SU-DHL-6 (cell line): Measurements from ENCODE around the gene ELL2.

ENCODE experiments used
- H2AFZ ChIP-seq: fragments of 200-600 bp; sonication (generic); 2 replicates; pipeline ENCODE4 v1.6.1; 2014; ENCODE audit warnings: low read depth, mild to moderate bottlenecking, moderate library complexity, mixed read lengths, antibody characterized with exemption, low read length; ENCODE audit not compliant: severe bottlenecking
- H3F3A ChIP-seq: fragments of 200-600 bp; shearing (Covaris generic); 2 replicates; pipeline ENCODE4 v1.6.0; 2016; ENCODE audit warnings: antibody characterized with exemption, mild to moderate bottlenecking; ENCODE audit not compliant: insufficient read depth
- H3K27ac ChIP-seq: fragments of 200-600 bp; sonication (generic); 2 replicates; pipeline ENCODE4 v1.5.1; 2016; ENCODE audit warnings: low read depth, mild to moderate bottlenecking, low read length, moderate library complexity, mixed read lengths
- H3K27me3 ChIP-seq: fragments of 200-600 bp; sonication (generic), shearing (Covaris generic); 2 replicates; pipeline ENCODE4 v1.6.0; 2014; ENCODE audit warnings: mild to moderate bottlenecking, low read length
- H3K36me3 ChIP-seq: fragments of 200-600 bp; sonication (generic); 2 replicates; pipeline ENCODE4 v1.6.1; 2014; ENCODE audit warnings: mild to moderate bottlenecking, low read length, mixed read lengths
- H3K4me2 ChIP-seq: fragments of 300-600, 200-600 bp; shearing (Covaris generic), sonication (generic); 2 replicates; pipeline ENCODE4 v1.6.0; 2014; ENCODE audit warnings: low read length, low read depth, mild to moderate bottlenecking; ENCODE audit not compliant: poor library complexity, severe bottlenecking
- H3K4me3 ChIP-seq: fragments of 200-600 bp; sonication (generic); 2 replicates; pipeline ENCODE4 v1.5.1; 2014; ENCODE audit warnings: antibody characterized with exemption, low read length, mild to moderate bottlenecking, mixed read lengths; ENCODE audit not compliant: insufficient read depth, poor library complexity, severe bottlenecking
- H3K79me2 ChIP-seq: fragments of 200-600 bp; sonication (generic); 2 replicates; pipeline ENCODE4 v1.6.1; 2014; ENCODE audit warnings: mild to moderate bottlenecking, low read length, moderate library complexity; ENCODE audit not compliant: insufficient read depth
- H3K9ac ChIP-seq: fragments of 200-600 bp; sonication (generic); 2 replicates; pipeline ENCODE4 v1.7.0; 2014; ENCODE audit warnings: mild to moderate bottlenecking, low read length
- H3K9me2 ChIP-seq: fragments of 200-600 bp; sonication (generic); replicated peaks from 2 replicates; pipeline ENCODE4 v1.6.1; 2014; ENCODE audit warnings: low read length; ENCODE audit not compliant: insufficient read depth
- H3K9me3 ChIP-seq: fragments of 200-600 bp; sonication (generic); 2 replicates; pipeline ENCODE4 v1.6.1; 2014; ENCODE audit warnings: low read length, mixed read lengths; ENCODE audit not compliant: insufficient read depth
- H4K20me1 ChIP-seq: fragments of 200-600 bp; sonication (generic); 2 replicates; pipeline ENCODE4 v1.6.1; 2014; ENCODE audit warnings: low read depth, mild to moderate bottlenecking, antibody characterized with exemption, low read length, moderate library complexity, mixed read lengths
- EZH2phosphoT487 ChIP-seq: fragments of 200-600 bp; sonication (generic), shearing (Covaris generic); conservative IDR thresholded peaks from 2 replicates; pipeline ENCODE4 v1.6.1; 2018; ENCODE audit warnings: mild to moderate bottlenecking, antibody characterized with exemption, low read length, moderate library complexity, mixed read lengths
- TF ChIP-seq, protein P1 (sequence below): fragments of 200-600 bp; sonication (generic); IDR thresholded peaks from one replicate; pipeline ENCODE4 v1.5.1; 2017; ENCODE audit warnings: antibody characterized with exemption, mild to moderate bottlenecking, low read length, moderate library complexity; ENCODE audit not compliant: insufficient read depth, poor library complexity, severe bottlenecking

The ELL2 gene

DNA sequence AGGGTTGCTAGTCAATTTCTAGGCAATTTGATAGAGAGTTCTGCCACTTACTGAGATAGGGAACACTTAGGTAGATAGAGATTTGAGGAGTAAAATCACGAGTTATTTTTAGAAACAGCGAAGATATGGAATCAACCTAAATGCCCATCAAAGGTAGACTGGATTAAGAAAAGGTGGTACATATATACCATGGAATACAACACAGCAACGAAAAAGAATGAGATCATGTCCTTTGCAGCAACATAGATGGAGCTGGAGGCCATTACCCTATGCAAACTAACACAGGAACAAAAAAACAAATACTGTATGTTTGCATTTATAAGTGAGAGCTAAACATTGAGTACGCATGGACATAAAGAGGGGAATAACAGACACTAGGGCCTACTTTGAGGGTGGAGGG is 9.7 kb downstream of the ELL2 start:
- H2AFZ ChIP-seq = no peak overlapping the region
- H3K36me3 ChIP-seq = no peaks in the 10 kb centered on the region
- H3K4me3 ChIP-seq = no peak overlapping the region
- no peak overlapping the region for H3K9ac ChIP-seq
- no peak overlapping the region for H3K27ac ChIP-seq
- no peaks in the 10 kb centered on the region for H3K79me2 ChIP-seq
- TF ChIP-seq EZH2phosphoT487 = no peak
- TF ChIP-seq, protein P1, sequence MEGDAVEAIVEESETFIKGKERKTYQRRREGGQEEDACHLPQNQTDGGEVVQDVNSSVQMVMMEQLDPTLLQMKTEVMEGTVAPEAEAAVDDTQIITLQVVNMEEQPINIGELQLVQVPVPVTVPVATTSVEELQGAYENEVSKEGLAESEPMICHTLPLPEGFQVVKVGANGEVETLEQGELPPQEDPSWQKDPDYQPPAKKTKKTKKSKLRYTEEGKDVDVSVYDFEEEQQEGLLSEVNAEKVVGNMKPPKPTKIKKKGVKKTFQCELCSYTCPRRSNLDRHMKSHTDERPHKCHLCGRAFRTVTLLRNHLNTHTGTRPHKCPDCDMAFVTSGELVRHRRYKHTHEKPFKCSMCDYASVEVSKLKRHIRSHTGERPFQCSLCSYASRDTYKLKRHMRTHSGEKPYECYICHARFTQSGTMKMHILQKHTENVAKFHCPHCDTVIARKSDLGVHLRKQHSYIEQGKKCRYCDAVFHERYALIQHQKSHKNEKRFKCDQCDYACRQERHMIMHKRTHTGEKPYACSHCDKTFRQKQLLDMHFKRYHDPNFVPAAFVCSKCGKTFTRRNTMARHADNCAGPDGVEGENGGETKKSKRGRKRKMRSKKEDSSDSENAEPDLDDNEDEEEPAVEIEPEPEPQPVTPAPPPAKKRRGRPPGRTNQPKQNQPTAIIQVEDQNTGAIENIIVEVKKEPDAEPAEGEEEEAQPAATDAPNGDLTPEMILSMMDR = no peak
- H3K4me2 ChIP-seq = no peak overlapping the region
- no peaks in the 10 kb centered on the region for H3K27me3 ChIP-seq
- H3K9me3 ChIP-seq = no peaks in the 10 kb centered on the region
- H3K9me2 ChIP-seq = no peaks in the 10 kb centered on the region
- H3F3A ChIP-seq = no peaks in the 10 kb centered on the region
- no peaks in the 10 kb centered on the region for H4K20me1 ChIP-seq

DNA sequence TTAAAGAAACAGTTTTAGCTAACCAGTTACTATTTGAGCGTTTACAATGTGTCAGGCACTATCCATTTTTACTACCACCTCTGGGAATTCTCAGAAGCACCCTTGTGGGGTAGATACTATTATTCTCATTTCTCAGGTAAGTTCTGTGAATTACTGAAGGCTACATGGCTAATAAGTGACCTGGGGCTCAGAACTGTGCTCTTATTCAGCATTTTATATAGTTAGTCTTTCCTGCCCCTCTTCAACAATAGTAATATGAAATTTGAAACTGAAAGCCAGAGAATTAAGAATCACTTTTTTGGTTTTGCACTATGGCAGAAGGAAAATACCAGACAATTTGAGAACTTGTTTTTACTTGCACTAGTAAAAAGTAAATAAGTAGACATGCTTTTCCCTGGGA is 11.8 kb downstream of the ELL2 start:
- Histone ChIP-seq H3K9ac (no peak overlapping the region), H2AFZ (no peak overlapping the region), H3F3A (no peaks in the 10 kb centered on the region), H3K9me2 (no peaks in the 10 kb centered on the region), H3K4me2 (no peak overlapping the region), H3K27ac (no peak overlapping the region), H3K27me3 (no peaks in the 10 kb centered on the region), H3K79me2 (no peaks in the 10 kb centered on the region), H3K9me3 (no peaks in the 10 kb centered on the region), H3K36me3 (no peaks in the 10 kb centered on the region), H3K4me3 (no peak overlapping the region), H4K20me1 (no peaks in the 10 kb centered on the region)
- TF ChIP-seq, protein P1 = no peak
- no peak for TF ChIP-seq EZH2phosphoT487

DNA sequence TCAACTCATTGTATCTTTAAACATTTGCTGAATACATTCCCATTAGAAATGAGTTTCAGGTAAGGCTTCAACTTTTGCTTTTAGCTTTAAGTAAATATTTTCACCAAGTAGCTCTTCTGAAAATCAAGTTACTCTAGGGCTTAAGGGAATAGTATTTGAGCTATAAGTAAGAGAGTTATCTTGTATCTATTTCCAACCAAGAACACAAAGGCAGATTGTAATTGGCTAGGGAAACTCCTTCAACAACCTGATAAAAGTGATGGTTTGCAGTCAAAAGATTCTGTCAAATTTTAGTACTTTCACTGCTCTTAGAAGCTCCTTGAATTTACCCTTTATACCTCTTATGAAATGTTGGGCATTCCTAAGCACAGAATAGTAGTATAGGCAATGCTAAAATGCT is 13.0 kb downstream of the ELL2 start:
- Histone ChIP-seq H3K9me3 (no peaks in the 10 kb centered on the region), H3F3A (no peaks in the 10 kb centered on the region), H3K27me3 (no peaks in the 10 kb centered on the region), H3K9me2 (no peaks in the 10 kb centered on the region), H2AFZ (no peak overlapping the region), H3K4me3 (no peak overlapping the region), H3K4me2 (no peak overlapping the region), H4K20me1 (no peaks in the 10 kb centered on the region), H3K79me2 (no peaks in the 10 kb centered on the region), H3K9ac (no peak overlapping the region), H3K36me3 (no peaks in the 10 kb centered on the region), H3K27ac (no peak overlapping the region)
- TF ChIP-seq, protein P1 = no peak
- no peak for TF ChIP-seq EZH2phosphoT487

DNA sequence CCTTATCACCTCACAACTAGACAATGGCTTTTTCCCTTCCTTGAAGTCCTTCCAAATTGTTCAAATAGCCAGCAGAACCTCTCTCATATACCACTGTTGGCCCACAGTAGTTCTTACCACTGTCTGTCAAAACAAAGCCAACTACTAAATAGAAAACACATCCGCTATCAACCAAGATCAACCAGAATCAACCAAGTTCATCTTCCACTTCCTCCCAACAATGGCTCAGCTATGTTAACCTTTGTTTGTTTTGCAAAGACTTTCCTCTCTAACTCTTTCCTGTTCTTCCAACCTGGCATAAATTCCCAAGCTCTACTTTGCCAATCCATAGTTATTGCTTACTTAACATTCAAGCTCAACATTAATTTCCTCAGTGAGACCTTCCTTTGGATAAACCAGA is 15.2 kb downstream of the ELL2 start:
- no peak overlapping the region for H3K4me3 ChIP-seq
- H3K79me2 ChIP-seq = no peaks in the 10 kb centered on the region

More for the DNA sequence above, 15.2 kb downstream of the ELL2 start:
- TF ChIP-seq, protein P1 = no peak
- no peak for TF ChIP-seq EZH2phosphoT487
- Histone ChIP-seq H3F3A (no peaks in the 10 kb centered on the region), H3K9ac (no peak overlapping the region), H3K27me3 (no peaks in the 10 kb centered on the region), H3K27ac (no peak overlapping the region), H2AFZ (no peak overlapping the region), H3K36me3 (no peaks in the 10 kb centered on the region), H3K9me3 (no peaks in the 10 kb centered on the region), H3K4me2 (no peak overlapping the region), H3K9me2 (no peaks in the 10 kb centered on the region), H4K20me1 (no peaks in the 10 kb centered on the region)
